Karpas-422 (cell line): Measurements from ENCODE around the gene CLBA1. TPM values are rescaled to one million over a fixed set of nuclear protein-coding genes. Genes with fewer than 3 reads are reported as not detected.
"Not testable (repeated sequence)": the region's sequence is repeated elsewhere in the genome, so short reads cannot be mapped to it uniquely, and the experiment has no call there.

Source experiments
- DNase-seq: peaks from one replicate; pipeline ENCODE4 v3.0.0-alpha.2; 2015
- H2AFZ ChIP-seq: fragments of 200-600 bp; sonication (generic); 2 replicates; pipeline ENCODE4 v1.6.1; 2014; ENCODE audit warnings: antibody characterized with exemption, low read length, mixed read lengths
- H3K27ac ChIP-seq: fragments of 200-600 bp; sonication (generic); 2 replicates; pipeline ENCODE4 v1.5.1; 2014; ENCODE audit warnings: mild to moderate bottlenecking, low read length, moderate library complexity
- H3K27me3 ChIP-seq: fragments of 200-600 bp; sonication (generic); 2 replicates; pipeline ENCODE4 v1.6.1; 2014; ENCODE audit warnings: low read length, mixed read lengths
- H3K36me3 ChIP-seq: fragments of 200-600 bp; sonication (generic); 2 replicates; pipeline ENCODE4 v1.6.1; 2014; ENCODE audit warnings: low read length, mixed read lengths; ENCODE audit not compliant: insufficient read depth
- H3K4me1 ChIP-seq: fragments of 200-600 bp; sonication (generic); 2 replicates; pipeline ENCODE4 v1.6.1; 2014; ENCODE audit warnings: mild to moderate bottlenecking, low read length, mixed read lengths
- H3K4me2 ChIP-seq: fragments of 200-600 bp; sonication (generic); 2 replicates; pipeline ENCODE4 v1.6.1; 2014; ENCODE audit warnings: low read length, low read depth, mild to moderate bottlenecking; ENCODE audit not compliant: poor library complexity, severe bottlenecking
- H3K4me3 ChIP-seq: fragments of 200-600 bp; sonication (generic); 2 replicates; pipeline ENCODE4 v1.5.1; 2014; ENCODE audit warnings: mild to moderate bottlenecking, antibody characterized with exemption, low read length, mixed read lengths
- H3K79me2 ChIP-seq: fragments of 200-600 bp; sonication (generic); 2 replicates; pipeline ENCODE4 v1.6.1; 2014; ENCODE audit warnings: mild to moderate bottlenecking, low read length, mixed read lengths
- H3K9ac ChIP-seq: fragments of 200-600 bp; sonication (generic); 2 replicates; pipeline ENCODE4 v1.6.0; 2014; ENCODE audit warnings: low read length
- H3K9me2 ChIP-seq: fragments of 200-600 bp; sonication (generic), shearing (Covaris generic); replicated peaks from 2 replicates; pipeline ENCODE4 v1.6.0; 2014; ENCODE audit warnings: mild to moderate bottlenecking, low read length, moderate library complexity; ENCODE audit not compliant: insufficient read depth
- H3K9me3 ChIP-seq: fragments of 300-700, 200-600 bp; sonication (generic); 2 replicates; pipeline ENCODE4 v1.6.1; 2014; ENCODE audit warnings: low read length, mixed read lengths
- H4K20me1 ChIP-seq: fragments of 200-600 bp; sonication (generic); 2 replicates; pipeline ENCODE4 v1.6.1; 2014; ENCODE audit warnings: mild to moderate bottlenecking, antibody characterized with exemption, low read length, low read depth; ENCODE audit not compliant: insufficient read depth
- total RNA-seq: library from RNA; depleted of rRNA; stranded (reverse); fragments of >200 nt; shearing (Covaris generic); gene quantifications from 2 replicates; pipeline ENCODE4 v1.2.3, GENCODE V29; 2014; ENCODE audit warnings: low replicate concordance

Gene CLBA1
- total RNA-seq, 1 experiment from 2014 or later, result 9.4 TPM

DNA sequence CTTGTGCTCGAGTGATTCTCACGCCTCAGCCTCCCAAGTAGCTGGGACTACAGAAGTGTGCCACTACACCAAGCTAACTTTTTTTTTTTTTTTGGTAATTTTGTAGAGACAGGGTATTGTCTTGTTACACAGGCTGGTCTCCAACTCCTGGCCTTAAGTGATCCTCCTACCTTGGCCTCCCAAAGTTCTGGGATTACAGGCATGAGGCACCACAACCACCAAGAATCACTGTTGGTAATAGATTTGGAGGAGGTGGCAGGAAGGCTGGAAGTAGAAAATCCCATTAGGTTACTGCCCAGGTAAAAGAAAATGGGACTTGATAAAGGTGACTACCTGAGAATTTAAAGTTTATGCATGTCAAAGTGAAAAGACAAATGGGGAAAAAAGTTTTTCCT, 36.7 kb downstream of the CLBA1 start:
- Histone ChIP-seq H3K36me3 (0 out of 2 replicates have a peak, but pooled peaks cover 4% of the 10 kb centered on the region), H3K4me1 (peaks cover 45% of the 10 kb centered on the region), H2AFZ (no peak overlapping the region), H3K9ac (peak overlapping the region; percentile 81), H3K27ac (no peak overlapping the region), H3K79me2 (peaks cover 42% of the 10 kb centered on the region), H4K20me1 (peaks cover 25% of the 10 kb centered on the region), H3K4me2 (peak overlapping the region; percentile 82), H3K9me3 (no peaks in the 10 kb centered on the region), H3K27me3 (no peaks in the 10 kb centered on the region), H3K4me3 (peak overlapping the region; percentile 75), H3K9me2 (no peaks in the 10 kb centered on the region)
- DNase-seq, result no peak

DNA sequence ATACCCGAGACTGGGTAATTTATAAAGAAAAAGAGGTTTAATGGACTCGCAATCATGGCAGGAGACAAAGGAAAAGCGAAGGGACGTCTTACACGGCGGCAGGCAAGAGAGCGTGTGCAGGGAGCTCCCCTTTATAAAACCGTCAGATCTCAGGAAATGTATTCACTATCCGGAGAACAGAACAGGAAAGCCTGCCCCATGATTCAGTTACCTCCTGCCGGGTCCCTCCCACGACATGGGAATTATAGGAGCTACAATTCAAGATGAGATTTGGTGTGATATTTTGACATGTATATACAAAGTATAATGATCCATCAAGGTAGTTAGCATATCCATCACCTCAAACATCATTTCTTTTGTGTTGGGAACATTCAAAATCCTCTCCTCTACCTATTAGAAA, 37.6 kb downstream of the CLBA1 start:
- Histone ChIP-seq H3K27me3 (no peaks in the 10 kb centered on the region), H3K9me3 (no peaks in the 10 kb centered on the region), H3K36me3 (0 out of 2 replicates have a peak, but pooled peaks cover 3% of the 10 kb centered on the region), H3K79me2 (peaks cover 33% of the 10 kb centered on the region), H3K27ac (no peak overlapping the region), H3K4me3 (no peak overlapping the region), H3K4me1 (peaks cover 39% of the 10 kb centered on the region), H2AFZ (no peak overlapping the region), H3K9me2 (no peaks in the 10 kb centered on the region), H4K20me1 (peaks cover 20% of the 10 kb centered on the region), H3K9ac (no peak overlapping the region), H3K4me2 (no peak overlapping the region)
- no peak for DNase-seq

DNA sequence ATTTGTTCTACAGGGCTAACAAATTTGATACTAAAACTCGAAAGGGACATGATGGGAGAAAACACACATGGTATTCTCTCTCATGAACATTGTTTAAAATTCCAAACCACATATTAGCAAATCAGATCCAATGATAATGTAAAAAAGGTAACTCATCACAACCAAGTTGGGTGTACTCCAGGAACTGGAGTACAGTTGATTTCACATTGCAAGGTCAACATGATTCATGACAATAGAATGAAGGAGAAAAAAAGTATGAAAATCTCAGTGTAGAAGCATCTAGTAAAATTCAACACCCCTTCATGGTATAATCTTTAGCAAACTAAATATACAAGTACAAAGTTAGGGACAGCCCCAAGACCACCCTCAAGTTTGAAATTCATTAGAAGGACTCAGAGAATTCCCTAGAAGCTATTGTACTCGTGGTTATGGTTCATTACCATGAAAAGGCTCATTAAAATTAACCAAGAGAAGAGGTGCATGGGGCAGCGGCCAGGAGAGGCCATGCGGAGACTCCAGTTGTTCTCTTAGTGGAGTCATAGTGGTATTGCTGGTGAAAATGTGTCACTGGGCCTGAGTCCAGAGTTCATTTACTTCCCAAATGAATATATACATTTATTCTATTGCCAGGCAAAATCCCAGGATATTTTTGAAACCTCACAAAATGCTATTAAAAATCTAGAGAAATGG, 38.3 kb downstream of the CLBA1 start:
- no peak for DNase-seq
- Histone ChIP-seq H4K20me1 (peaks cover 14% of the 10 kb centered on the region), H3K27me3 (no peaks in the 10 kb centered on the region), H3K27ac (no peak overlapping the region), H3K4me1 (peaks cover 31% of the 10 kb centered on the region), H3K9ac (no peak overlapping the region), H3K9me3 (no peaks in the 10 kb centered on the region), H3K4me2 (no peak overlapping the region), H3K4me3 (no peak overlapping the region), H3K9me2 (no peaks in the 10 kb centered on the region), H3K36me3 (no peaks in the 10 kb centered on the region), H2AFZ (no peak overlapping the region), H3K79me2 (peaks cover 25% of the 10 kb centered on the region)

DNA sequence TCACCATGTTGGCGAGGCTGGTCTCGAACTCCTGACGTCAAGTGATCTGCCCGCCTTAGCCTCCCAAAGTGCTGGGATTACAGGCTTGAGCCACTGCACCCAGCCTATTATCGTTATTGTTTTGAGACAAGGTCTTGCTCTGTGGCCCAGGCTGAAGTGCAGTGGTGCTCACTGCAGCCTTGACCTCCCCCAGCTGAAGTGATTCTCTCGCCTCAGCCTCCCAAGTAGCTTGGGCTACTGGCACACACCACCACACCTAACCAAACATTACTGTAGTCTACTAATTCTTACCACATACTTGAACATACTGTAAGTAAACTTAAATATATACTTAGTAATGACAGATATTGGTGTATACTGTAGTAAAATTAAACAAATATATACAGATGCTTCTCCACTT, 39.8 kb downstream of the CLBA1 start:
- Histone ChIP-seq H3K27me3 (no peaks in the 10 kb centered on the region), H3K9ac (no peak overlapping the region)

GRCh38 chr14:105026033-105026785, 40.6 kb downstream of the CLBA1 start:
- Histone ChIP-seq H3K9ac (no peak overlapping the region), H3K9me3 (no peaks in the 10 kb centered on the region), H3K27me3 (no peaks in the 10 kb centered on the region), H3K27ac (no peak overlapping the region), H2AFZ (no peak overlapping the region), H3K4me3 (no peak overlapping the region), H3K9me2 (no peaks in the 10 kb centered on the region), H4K20me1 (no peaks in the 10 kb centered on the region), H3K4me1 (peaks cover 20% of the 10 kb centered on the region), H3K79me2 (peaks cover 6% of the 10 kb centered on the region; the same call in 1 of the 2 replicates), H3K36me3 (no peaks in the 10 kb centered on the region), H3K4me2 (no peak overlapping the region)
- DNase-seq, result no peak

More for the DNA sequence above, 39.8 kb downstream of the CLBA1 start:
- Histone ChIP-seq H3K9me3 (no peaks in the 10 kb centered on the region), H3K79me2 (peaks cover 10% of the 10 kb centered on the region), H3K36me3 (no peaks in the 10 kb centered on the region), H4K20me1 (no peaks in the 10 kb centered on the region; the same call in 1 of the 2 replicates), H3K4me2 (no peak overlapping the region), H3K27ac (no peak overlapping the region), H3K4me3 (no peak overlapping the region), H2AFZ (no peak overlapping the region), H3K4me1 (peaks cover 20% of the 10 kb centered on the region), H3K9me2 (no peaks in the 10 kb centered on the region)
- no peak for DNase-seq

DNA sequence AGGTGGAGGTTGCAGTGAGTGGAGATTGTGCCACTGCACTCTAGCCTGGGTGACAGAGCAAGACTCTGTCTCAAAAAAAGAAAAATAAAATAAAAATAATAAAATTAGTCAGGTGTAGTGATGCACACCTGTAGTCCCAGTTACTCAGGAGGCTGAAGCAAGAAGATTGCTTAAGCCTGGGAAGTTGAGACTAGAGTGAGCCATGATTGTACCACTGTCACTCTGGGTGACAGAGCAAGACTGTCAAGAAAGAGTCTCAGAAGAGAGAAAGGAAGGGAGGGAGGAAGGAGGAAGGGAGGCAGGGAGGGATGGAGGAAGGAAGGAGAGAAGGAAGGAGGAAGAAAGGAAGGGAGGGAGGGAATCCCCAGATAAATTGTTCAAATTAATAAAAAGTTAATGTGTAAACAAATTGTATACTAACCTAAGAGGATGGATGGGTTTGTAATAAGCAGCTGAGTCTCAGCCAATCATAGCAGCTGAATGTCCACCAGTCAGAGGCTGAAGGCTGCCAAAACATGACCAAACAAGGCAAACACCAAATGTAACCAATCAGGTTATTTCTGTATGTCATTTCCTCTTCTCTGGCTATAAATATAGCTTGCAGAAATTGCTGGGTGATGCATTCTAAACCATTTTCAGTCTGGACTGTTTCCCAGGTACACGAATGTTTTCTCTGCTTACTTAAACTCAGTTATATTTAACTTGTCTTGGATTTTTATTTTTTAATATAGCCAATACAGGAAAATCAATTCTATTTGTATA, 41.4 kb downstream of the CLBA1 start:
- H3K4me1 ChIP-seq, result peaks cover 13% of the 10 kb centered on the region
- H2AFZ ChIP-seq, result no peak overlapping the region
- peak; percentile 74 for DNase-seq
- H3K4me3 ChIP-seq, result no peak overlapping the region
- H3K36me3 ChIP-seq, result no peaks in the 10 kb centered on the region
- no peak overlapping the region for H3K27ac ChIP-seq
- no peaks in the 10 kb centered on the region for H3K9me3 ChIP-seq
- H3K79me2 ChIP-seq, result no peaks in the 10 kb centered on the region
- H3K4me2 ChIP-seq, result no peak overlapping the region
- H3K9me2 ChIP-seq, result no peaks in the 10 kb centered on the region
- H3K27me3 ChIP-seq, result no peaks in the 10 kb centered on the region
- H4K20me1 ChIP-seq, result no peaks in the 10 kb centered on the region
- no peak overlapping the region for H3K9ac ChIP-seq

DNA sequence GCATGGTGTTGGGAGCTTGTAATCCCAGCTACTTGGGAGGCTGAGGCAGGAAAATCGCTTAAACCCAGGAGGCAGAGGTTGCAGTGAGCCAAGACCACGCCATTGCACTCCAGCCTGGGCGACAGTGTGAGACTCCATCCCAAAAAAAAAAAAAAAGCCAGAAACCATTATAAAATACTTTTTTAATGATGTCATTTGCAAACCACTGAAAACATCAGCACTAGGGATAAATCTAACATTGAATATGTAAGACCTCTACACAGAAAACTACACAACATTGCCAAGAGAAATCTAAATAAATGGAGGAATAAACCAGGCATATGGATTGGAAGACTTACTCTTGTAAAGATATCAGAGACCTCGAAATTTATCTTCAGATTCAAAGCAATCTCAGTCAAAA, 42.1 kb downstream of the CLBA1 start:
- not testable (repeated sequence) for DNase-seq, H3K4me3 ChIP-seq, H3K36me3 ChIP-seq, H3K9ac ChIP-seq, H3K9me3 ChIP-seq, H3K9me2 ChIP-seq, H3K79me2 ChIP-seq, H3K4me2 ChIP-seq, H3K4me1 ChIP-seq, H3K27ac ChIP-seq, H2AFZ ChIP-seq, H4K20me1 ChIP-seq, H3K27me3 ChIP-seq
